GM18868 (cell line): ENCODE results near the gene HPS4.

Experiments
- ATAC-seq: cut with Tn5 transposase; IDR thresholded peaks from one replicate; pipeline ENCODE4 v1.9.1; 2021; ENCODE audit warnings: mild to moderate bottlenecking, moderate library complexity; ENCODE audit not compliant: unreplicated experiment

Gene HPS4

GRCh38 chr22:26499188-26499703, 15.7 kb upstream of the HPS4 start:
- no peak for ATAC-seq

GRCh38 chr22:26496456-26496855, 12.9 kb upstream of the HPS4 start:
- ATAC-seq: no peak

GRCh38 chr22:26494506-26494905, 10.9 kb upstream of the HPS4 start:
- ATAC-seq: no peak

- no peak for ATAC-seq
Measured at GRCh38 chr22:26492220-26492619, 8.6 kb upstream of the HPS4 start.

GRCh38 chr22:26489447-26490036, 6.0 kb upstream of the HPS4 start:
- no peak for ATAC-seq

- no peak for ATAC-seq
Measured at GRCh38 chr22:26487996-26488395, 4.4 kb upstream of the HPS4 start.

- ATAC-seq: no peak
Measured at GRCh38 chr22:26486394-26486793, 2.8 kb upstream of the HPS4 start.

- no peak for ATAC-seq
Measured at GRCh38 chr22:26485806-26486390, 2.3 kb upstream of the HPS4 start.

- no peak for ATAC-seq
Measured at GRCh38 chr22:26485013-26485412, 1.4 kb upstream of the HPS4 start.

- ATAC-seq: no peak
Measured at GRCh38 chr22:26484360-26484706, 750 bp upstream of the HPS4 start.

- ATAC-seq: no peak
Measured at GRCh38 chr22:26483043-26483438, 542 bp downstream of the HPS4 start.

GRCh38 chr22:26482161-26482560, 1.4 kb downstream of the HPS4 start:
- ATAC-seq: no peak

GRCh38 chr22:26481694-26482093, 1.9 kb downstream of the HPS4 start:
- no peak for ATAC-seq

- ATAC-seq: no peak
Measured at GRCh38 chr22:26481112-26481693, 2.4 kb downstream of the HPS4 start.

- ATAC-seq: no peak
Measured at GRCh38 chr22:26480611-26480932, 3.0 kb downstream of the HPS4 start.

- ATAC-seq: no peak
Measured at GRCh38 chr22:26479792-26480610, 3.6 kb downstream of the HPS4 start.

GRCh38 chr22:26479043-26479791, 4.4 kb downstream of the HPS4 start:
- no peak for ATAC-seq

- ATAC-seq: no peak
Measured at GRCh38 chr22:26477341-26477731, 6.2 kb downstream of the HPS4 start.

- ATAC-seq: no peak
Measured at GRCh38 chr22:26476705-26477340, 6.8 kb downstream of the HPS4 start.

GRCh38 chr22:26474682-26475081, 8.9 kb downstream of the HPS4 start:
- ATAC-seq: no peak

- ATAC-seq: no peak
Measured at GRCh38 chr22:26471522-26471921, 12.1 kb downstream of the HPS4 start.
